HCEC 1CT (cell line): ENCODE data around the gene PRKAR1A.
"Not testable (repeated sequence)": the region's sequence is repeated elsewhere in the genome, so short reads cannot be mapped to it uniquely, and the experiment has no call there.

ENCODE experiments used
- DNase-seq: peaks from one replicate; pipeline ENCODE4 v3.0.0-alpha.2; 2017

Gene PRKAR1A

DNA sequence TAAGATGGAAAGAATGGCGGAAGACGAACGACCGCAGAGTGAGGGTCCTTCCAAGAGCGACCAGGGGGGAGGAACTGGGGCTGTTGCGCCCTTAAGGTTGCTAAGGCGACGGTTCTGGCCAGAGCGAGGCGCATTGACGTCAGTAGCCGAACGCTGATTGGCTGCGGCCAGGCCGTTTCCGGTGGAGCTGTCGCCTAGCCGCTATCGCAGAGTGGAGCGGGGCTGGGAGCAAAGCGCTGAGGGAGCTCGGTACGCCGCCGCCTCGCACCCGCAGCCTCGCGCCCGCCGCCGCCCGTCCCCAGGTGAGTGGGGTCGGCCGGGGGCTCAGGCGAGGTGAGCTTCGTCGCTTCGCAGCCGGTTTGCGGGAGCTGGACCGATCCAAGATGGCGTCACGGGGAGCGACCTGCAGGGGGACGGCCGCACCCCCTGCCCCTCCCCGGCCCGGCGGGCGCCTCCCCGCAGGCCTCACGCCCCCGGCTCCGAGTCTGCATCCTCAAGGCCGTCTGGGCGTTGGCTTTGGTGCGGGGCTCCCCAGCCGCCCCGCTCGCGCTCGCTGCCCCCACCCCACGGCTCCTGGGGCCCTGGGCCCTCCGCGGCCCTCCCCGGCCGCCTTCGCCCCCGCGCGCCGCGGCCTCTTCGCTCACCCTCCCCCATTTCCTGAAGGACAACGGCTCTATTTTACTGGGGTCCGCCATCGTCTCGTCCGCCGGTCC is at the start of gene PRKAR1A:
PRKAR1A (plus strand) TSS at position 184 of the 713 bp plus-strand sequence. CDS start 2,970 bp downstream, outside the sequence.
- peak; percentile 93 for DNase-seq

DNA sequence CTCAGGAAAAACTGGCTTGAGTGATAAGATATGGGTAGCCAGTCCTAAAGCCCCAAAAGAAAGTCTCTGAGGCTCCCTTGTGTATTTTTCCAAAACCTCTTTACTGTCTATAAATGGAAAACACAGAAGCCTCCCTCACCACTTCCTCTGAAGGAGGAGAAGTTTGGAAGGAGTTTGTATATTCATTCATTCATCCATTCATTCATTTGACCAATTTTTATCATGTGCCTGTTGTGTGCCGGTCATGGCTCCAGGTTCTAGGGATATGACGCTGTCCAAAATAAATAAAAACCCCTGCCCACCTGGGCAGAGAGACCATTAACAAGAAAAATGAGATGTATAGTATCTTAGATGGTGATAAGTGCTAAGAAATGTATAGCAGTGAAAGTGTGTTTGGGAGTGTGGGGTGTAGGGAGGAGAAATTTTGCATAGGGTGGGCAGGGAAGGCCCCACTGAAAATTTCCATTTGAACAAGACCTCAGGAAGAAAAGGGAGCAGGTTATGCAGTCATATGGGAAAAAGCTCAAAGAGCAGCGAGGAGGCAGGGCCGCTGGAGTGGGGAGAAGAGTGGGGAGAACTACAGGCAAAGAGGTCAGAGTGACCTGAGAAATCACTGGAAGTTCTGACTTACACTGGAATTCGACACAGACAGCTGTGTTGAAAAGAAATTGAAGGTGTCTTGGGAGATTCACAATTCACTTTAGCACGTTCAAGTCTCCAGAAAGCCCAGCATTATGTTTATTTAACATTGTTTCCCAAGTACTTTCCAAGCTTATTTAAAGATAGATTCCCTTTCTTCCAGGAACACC is 48.8 kb upstream of the PRKAR1A start:
- no peak for DNase-seq

DNA sequence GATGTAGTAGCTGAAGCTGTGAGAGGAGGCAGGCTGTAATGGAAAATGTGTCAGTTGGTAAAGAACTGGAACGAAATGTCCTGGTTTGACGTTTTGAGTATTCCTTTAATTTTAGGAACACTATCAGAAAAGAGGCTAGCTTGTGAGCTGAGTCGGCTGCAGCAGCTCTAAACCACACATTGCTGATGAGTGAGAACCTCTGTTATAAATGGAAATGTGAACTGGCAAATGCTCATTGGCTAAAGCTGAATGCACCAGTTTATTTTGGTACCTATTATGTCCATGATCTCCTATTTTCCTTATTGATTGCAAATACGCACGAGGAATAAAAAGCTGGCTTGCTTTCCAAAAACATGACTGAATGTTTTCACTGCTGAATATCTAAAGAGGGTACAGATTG is 43.9 kb upstream of the PRKAR1A start:
- DNase-seq = no peak

DNA sequence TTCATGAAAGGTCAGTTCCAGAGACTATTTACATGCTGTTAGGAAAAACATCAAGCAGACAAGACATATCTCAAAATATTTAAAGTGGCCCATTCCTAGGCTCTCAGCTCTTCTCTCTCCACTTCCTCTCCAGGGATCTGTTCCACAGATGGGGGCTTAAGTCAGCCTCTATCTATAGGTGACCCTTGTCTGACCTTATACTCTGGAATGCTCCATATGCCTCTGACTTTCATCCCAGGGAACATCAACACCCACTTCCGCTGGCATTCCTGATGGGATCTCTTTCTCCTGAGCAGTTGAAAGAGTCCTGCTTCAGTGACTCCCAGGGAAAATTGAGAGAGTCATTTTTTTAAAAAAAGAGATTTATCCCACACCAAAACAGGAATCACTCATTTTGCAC is 43.4 kb upstream of the PRKAR1A start:
- DNase-seq = no peak

DNA sequence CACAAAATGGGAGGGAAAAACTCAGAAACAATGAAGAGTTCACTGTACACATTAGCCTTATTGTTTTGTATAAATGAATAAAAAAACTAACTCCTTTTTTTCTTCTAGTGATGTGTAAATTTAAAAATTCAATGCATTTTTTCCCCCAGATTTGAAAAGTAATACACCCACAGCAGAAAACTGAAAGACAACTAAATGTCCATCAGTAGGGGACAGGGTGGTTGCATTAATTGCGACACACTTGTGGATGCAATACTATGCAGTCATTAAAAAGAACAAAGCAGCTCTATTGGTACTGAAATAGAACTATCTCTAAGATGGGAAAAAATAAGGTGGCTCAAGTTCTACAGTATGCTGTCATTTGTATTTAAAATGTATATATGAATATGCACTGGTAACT is 41.3 kb upstream of the PRKAR1A start:
- DNase-seq = no peak

DNA sequence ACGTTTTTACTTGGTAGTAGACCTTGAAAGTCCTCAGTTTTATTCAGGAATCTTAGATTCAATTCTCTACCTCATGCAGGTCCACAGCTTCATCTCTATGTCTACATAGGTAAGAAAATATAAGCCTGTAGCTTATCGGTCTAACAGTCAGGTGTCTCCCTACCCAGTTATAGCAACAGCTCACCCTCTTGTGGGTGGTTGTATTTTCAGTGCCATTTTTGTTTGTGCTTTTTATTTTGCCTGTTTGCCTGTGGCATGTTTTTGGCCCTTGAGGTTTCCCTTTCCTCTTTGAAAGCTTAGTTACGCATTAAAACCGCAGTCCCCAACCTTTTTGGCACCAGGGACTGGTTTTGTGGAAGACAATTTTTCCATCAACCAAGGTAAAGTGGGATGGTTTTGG is 31.3 kb upstream of the PRKAR1A start:
- no peak for DNase-seq

DNA sequence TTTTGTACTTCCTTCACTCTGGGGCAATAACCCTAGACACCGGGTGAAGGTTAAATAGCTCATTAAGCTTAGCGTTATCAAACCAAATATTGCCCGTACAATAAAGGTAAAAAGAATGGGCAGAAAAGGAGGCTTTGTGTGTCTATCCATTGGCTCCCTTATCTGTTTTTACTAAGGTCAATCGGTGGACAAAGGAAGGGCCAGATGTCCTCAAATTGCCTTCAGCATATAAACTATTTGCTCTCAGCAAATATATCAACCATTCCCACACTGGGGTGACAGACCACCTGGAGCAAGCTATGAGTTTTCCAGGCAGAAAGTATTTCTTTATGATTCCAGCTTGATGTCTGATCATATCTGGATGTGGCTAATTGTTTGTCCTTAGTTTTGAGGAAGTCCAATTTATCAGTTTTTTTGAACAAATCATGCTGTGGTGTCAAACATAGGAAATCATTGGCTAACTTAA is 29.6 kb upstream of the PRKAR1A start:
- DNase-seq = no peak

DNA sequence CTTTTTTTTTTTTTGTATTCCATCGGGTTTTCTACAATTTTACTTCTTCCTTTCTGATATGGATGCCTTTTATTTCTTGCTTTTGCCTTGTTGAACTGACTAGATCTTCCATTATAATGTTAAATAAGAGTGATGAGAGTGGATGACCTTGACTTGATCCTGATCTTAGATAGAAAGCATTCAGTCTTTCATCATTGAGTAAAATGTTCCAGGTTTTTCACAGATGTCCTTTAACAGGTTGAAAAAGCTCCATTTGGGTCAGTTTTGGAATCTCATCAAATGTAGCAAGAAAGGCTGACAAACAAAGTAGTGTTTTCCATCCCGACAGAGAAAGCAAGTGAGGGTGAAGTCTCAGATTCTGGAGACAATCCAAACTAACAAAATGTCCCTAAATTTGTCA is 27.8 kb upstream of the PRKAR1A start:
- DNase-seq = no peak

DNA sequence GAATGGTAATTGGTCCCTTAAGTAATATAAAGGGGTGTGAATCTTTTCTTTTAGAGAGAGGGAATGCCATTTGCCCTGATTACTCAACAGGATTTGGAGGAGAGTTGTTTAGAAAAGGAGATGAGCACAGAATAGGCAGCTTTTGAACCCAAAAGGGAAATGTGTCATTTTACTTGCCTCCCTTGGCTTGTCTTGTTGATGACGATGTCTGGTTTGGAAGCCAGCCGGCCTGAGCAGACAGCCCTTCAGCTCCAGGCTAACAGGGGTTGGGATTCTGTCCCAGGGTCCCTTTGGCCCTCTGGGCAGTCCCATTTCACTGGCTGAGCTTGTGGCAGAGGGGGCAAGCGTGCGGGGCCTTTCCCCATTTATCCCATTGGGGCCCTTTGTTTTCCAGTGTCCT is 22.3 kb upstream of the PRKAR1A start:
- peak; percentile 40 for DNase-seq

DNA sequence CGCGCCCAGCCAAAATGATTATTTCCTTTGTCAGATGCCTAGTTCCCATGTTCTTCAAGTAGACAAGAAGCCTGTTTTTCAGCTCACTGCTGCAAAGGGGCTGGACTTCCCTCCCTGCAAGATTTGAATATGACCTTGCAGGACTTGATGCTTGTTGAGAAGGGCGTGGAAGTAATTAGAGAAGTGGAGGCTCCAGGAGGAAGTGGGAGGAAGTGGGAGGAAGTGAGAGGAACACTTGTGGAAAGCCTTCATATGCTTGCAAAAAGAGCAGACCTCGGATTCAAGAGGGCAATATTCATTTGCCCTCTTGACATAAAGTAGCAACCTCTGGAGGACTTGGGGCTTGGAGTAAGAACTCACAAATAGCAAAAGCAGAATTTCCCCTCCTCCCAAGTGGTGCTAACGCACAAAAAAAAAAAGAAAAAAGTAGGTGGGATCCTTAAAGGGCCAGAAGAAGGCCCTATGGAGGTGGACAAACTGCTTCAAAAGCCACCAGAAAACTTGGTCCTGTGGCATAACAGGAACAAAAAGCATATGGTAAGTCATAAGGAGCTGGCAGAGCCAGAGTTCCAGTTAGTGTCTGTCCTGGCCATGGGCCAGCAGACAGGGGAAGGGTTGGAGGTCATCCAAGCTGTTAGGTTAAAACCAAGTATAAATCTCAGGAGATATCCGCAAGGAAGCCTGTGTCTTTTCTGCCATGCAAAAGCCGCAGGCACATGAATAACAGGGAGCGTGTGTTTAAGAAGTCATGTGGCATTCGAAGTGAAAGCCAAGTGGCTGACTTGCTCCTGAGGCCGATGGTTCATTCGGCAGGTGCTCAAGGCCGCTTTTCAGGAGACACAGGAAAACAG is 20.6 kb upstream of the PRKAR1A start:
- no peak for DNase-seq

DNA sequence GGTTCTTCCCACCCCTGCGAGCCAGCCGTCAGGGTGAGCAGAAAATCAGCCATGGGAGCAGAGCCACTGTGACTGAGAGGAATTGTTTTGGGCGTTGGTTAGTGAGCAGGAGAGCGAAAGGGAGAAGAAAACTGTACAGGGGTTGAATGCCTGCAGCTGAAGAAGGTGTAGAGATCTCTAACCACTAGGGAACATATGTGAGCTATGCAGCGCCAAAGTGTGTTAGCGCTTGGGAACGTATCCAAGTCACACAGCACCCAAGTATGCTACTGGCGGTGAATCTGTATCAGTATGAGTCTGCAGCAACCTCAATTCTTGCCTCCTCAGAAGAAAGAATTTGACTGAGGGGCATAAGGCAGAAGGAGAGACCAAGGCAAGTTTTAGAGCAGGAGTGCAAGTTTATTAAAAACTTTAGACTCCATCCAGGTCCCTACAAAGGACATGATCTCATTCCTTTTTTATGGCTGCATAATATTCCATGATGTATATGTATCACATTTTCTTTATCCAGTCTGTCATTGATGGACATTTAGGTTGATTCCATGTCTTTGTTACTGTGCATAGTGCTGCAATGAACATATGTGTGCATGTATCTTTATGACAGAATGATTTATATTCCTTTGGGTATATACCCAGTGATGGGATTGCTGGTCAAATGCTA is 19.7 kb upstream of the PRKAR1A start:
- not testable (repeated sequence) for DNase-seq

DNA sequence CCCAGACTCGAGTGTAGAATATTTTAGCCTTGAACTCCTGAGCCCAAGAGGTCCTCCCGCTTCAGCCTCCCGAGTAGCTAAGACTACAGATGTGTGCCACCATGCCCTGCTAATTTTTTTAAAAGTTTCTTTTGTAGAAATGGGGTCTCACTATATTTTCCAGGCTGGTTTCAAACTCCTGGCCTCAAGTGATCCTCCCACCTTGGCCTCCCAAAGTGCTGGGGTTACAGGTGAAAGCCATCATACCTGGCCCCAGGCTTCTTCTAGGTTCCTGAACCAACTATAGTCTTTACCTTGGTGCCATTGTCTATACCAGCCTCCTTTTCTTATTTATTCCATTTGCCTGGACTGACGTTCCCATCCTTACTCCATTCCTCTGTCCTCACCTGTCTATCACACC is 17.1 kb upstream of the PRKAR1A start:
- DNase-seq = no peak

DNA sequence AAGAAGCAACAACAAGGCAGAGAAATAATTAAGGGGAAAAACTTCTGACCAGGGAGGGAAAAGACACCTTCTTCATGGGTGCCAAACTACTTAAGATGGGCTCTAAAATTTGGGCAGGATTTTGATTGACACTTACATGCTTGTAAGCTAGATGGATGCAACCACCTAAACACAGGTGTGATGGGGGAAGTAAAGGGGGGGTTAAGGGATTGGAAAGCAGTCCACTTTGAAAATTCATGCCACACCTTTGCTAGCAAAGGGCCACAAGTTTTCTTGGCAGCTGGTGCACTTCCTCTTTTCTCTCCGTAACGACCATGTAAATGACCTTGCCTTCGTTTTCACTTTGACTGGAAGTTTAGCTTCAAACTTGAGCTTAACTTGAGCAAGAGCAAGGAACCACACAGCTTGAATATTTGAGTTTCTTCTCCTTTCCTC is 14.3 kb upstream of the PRKAR1A start:
- no peak for DNase-seq

DNA sequence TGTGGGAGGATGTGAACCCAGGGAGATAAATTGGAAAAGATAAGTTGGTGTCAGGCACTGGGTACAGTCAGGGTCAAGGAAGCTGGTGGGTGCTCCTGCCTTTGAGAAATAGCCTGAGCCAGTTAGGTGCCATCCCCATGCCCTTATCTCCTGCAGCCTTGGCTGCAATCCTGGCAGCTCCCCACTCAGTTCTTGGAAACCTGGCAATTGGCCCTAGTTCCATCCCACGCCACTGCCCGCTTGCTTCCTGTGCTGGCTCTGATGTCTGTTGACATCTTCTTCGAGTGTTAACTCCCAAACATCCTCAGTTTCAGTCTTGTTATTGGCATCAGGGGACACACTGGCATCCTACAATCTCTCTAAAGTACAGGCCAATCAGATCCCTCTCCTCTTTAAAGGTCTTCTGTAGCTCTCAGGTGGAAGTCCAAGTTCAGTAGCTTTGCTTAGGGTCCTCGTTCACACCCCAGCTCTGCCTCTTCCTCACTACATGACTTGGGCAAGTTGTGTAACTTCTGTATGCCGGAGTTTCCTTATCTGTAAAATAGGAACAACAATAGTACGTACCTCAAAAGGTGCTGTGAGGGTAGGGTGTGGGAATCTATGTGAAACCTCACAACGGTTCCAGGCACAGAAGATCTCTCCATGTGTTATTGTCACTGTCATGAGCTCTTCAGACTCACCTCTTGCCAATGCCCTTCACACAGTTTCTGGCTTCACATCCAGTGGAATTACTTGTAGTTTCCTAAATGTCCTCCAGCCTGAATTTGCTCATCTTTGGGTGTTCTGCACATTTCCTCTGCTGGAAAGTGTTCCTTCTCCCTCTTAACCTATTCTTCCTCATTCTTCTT is 13.5 kb upstream of the PRKAR1A start:
- DNase-seq = no peak

DNA sequence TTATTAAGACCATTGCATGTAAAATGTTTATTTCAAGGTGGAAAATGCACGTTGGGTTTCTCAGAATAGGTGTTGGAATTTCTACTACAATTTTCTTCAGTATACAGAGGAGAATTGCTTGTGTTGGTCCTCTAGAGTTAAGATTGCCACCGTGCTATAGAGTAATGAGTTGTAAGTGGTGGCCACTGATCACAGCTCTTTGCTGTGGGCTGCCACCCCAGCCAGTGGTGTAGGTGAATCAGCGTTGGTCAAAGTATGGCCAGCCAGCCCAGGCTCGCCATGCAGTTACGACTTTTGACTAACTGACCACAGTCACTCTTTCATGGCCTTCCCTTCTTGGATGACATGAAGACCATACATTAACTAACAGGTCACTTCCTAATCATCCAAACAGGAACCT is 12.6 kb upstream of the PRKAR1A start:
- no peak for DNase-seq

DNA sequence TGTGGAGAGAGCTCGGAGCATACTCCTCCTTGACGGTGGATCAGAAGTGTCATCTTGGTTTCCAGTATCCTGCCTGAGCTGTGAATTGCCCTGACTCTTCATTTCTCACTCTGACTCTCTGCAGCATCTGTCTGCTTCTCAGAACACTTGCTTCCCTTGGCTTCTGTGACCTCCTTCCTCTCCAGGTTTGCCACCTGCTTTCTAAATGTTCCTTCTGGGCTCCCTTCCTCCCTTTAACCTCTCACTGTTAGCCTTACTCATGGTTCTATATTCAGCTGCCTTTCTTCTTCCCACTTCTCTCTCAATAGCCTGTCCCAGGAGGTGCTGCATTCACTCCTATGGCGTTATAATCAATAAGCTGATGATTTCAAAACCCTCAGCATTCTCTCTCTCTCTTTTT is 11.2 kb upstream of the PRKAR1A start:
- no peak for DNase-seq

DNA sequence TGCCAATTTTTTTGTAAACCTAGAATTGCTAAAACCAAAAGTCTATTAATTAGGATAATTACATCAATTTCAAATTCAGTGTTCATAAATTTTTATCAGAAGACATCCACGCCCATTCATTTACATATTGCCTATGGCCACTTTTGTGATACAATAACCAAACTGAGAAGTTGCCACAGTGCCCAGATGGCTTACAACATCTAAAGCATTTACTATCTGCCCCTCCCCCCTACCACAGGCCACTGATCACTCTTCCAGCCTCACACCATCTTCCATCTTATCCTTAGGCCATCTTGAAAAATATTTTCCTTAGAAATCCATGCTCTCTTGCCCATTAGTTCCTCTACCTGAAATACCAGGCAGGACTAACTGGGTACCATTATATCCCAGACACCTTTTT is 6.3 kb upstream of the PRKAR1A start:
- no peak for DNase-seq

DNA sequence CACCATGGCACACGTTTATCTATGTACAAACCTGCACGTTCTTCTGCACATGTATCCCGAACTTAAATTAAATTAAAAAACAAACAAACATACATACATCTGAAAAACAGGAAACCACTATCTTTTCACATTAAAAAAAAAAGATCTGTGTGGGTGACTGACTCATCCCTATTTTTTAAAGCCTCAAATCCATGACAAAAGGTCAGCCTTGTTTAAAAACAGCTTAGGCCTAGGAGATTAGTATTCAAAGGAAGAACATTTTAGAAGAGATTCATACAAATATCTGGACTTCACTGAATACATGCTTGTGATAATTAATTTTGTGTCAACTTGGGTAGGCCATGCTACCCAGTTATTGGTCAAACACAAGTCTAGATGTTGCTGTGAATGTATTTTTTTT is 4.7 kb upstream of the PRKAR1A start:
- peak; percentile 60 for DNase-seq

DNA sequence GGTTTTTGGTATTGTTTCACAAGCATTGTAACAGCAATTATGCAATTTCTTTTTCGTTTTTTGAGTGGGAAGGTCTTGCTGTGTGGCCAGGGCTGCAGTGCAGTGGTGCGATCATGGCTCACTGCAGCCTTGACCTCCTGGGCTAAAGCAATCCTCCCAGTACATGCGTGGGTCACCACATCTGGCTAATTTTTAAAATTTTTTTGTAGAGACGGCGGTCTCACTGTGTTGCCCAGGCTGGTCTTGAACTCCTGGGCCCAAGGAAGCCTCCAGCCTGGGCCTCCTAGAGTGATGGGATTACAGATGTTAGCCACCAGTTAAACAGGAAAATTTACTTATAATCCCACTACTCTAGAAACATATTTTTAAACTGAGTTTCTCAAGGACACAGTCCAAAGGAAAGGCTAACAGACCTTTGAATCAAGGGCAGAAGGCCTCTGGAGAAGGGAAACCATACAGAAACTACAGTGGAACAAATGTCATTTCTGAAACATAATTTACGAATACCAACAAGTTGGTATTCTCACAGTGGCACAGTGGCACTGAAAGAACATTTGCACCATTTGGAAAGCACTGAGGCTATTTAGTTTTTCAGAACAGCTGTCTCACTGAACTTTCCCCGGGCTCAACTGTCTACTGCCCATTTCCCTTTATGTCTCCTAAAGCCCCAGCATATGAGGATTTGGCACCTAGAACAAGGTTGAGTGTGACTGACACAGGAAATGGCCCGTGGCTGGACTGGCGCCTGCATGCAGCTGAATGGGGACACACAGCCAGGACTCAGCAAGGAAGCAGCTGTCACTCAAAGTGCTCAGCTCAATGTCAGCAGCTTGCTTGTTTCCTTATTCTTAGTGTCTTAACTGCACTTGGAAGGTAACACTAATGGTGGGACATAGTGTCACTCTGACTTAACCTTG is 2.8 kb upstream of the PRKAR1A start:
- DNase-seq = no peak

DNA sequence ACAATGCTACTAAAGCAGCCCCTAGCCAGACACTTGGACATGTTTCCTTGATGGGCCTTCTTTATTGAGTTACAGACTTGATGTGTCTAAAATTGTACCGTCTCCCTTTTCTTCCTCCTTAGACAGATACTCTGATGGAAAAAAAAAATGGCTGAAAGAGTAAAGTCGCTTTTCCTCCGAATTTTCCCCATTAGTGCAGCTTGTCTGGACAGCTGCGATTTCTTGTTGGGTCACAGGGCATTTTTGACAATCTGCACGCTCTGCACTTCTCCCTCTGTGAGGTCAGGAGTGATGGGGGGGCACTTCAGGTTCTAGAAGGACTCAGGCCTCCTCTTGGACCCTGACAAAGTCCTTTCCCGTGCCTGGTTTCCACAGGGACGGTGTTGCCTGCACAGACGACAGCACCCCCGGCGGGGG is 968 bp upstream of the PRKAR1A start:
- DNase-seq = no peak
